GM10266 (cell line): Measurements from ENCODE around the gene BBC3.

ENCODE experiments used
- DNase-seq: peaks from one replicate; pipeline ENCODE4 v3.0.0; 2012; ENCODE audit errors: extremely low spot score
- CTCF ChIP-seq: IDR thresholded peaks from 2 replicates; pipeline ENCODE4 v1.5.1; 2012; ENCODE audit warnings: mild to moderate bottlenecking, low read depth; ENCODE audit not compliant: control insufficient read depth, insufficient read depth; ENCODE audit errors: missing control alignments

The BBC3 gene

GRCh38 chr19:47190167-47190727, 40.8 kb downstream of the BBC3 start:
- no peak for DNase-seq

GRCh38 chr19:47188507-47189033, 42.4 kb downstream of the BBC3 start:
- DNase-seq, result no peak
- no peak for TF ChIP-seq CTCF

More at GRCh38 chr19:47190167-47190727, 40.8 kb downstream of the BBC3 start:
- TF ChIP-seq CTCF, result no peak

GRCh38 chr19:47187797-47188196, 43.2 kb downstream of the BBC3 start:
- DNase-seq, result no peak
- TF ChIP-seq CTCF, result no peak

GRCh38 chr19:47187335-47187655, 43.7 kb downstream of the BBC3 start:
- no peak for DNase-seq
- no peak for TF ChIP-seq CTCF

- DNase-seq, result peak; percentile 69
- TF ChIP-seq CTCF, result peak; percentile 30
These were observed 44.3 kb downstream of the BBC3 start for GRCh38 chr19:47186446-47187334.

- DNase-seq, result no peak
- TF ChIP-seq CTCF, result no peak
These were observed 47.4 kb downstream of the BBC3 start for GRCh38 chr19:47183601-47184000.
